HG02973 (cell line): ENCODE results near the gene TMEM231.

Experiments
- ATAC-seq: cut with Tn5 transposase; IDR thresholded peaks from one replicate; pipeline ENCODE4 v1.9.1; 2021; ENCODE audit warnings: moderate library complexity; ENCODE audit not compliant: unreplicated experiment

TMEM231 gene

DNA sequence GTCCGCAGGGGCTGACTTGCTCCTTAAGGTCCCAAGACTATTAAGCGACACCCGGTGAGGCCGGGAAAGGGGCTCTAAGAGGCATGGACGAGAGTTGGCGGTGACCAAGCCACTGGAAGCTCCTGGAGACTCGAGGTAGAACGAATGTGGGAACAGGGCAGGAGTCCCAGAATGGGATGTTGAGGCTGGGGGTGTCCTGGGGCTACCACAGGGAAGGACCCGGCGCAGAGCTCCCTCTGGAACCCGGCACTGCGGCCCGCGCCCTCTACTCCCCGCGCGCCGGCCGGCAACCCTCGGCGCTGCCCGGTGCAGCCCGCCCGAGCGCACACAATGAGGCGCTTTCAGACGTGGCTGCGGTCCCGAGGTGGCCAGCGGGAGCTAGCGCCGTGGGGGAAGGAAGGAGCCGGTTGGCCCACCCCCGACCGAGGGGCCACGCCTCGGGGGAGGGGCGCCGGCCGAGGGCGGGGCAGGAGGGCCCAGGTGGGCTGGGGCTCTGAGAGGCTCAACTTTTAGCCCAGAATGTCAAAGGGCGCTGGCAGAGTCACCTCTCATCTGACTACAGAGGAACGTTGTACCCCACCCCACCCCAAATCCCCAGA, 60.9 kb downstream of the TMEM231 start, which contains the start of gene CHST6:
TSS of gene CHST6 (minus strand) at position 366 of the 599 bp plus-strand sequence. CDS start 15,613 bp downstream, outside the sequence.
- peak; percentile 46 for ATAC-seq

GRCh38 chr16:75494661-75495075, 61.4 kb downstream of the TMEM231 start:
- ATAC-seq: no peak

GRCh38 chr16:75494184-75494583, 61.9 kb downstream of the TMEM231 start:
- no peak for ATAC-seq

DNA sequence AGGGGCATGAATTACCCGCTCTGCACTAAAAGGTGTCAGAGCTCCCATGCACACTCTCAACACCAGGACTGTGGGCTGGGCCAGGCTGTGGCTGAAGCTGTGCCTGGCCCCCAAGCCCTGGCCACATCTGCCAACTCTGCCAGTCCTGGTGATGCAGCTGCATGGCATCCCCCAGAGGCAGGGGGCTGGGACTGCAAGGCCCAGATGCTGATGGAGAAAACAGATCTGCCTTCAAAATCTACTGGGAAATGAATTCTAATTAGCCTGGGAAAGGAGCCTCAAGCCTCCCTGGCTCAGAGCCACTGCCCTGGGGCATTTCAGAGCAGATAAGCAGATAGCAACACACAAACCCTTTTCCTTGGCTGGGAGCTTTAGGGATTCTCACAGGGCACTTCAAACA, 64.2 kb downstream of the TMEM231 start:
- ATAC-seq: no peak

GRCh38 chr16:75488322-75488721, 67.7 kb downstream of the TMEM231 start:
- no peak for ATAC-seq
